GM20000 (cell line): ENCODE data around the gene CRYZ.

Experiments used
- DNase-seq: peaks from one replicate; pipeline ENCODE4 v3.0.0; 2012; ENCODE audit warnings: low spot score
- CTCF ChIP-seq: IDR thresholded peaks from 2 replicates; pipeline ENCODE4 v1.5.1; 2012; ENCODE audit warnings: mild to moderate bottlenecking, control low read depth; ENCODE audit errors: extremely low read depth, missing control alignments

The CRYZ gene

GRCh38 chr1:74737333-74737732 lies 4.5 kb upstream of the CRYZ start:
- TF ChIP-seq CTCF: no peak
- DNase-seq: no peak

GRCh38 chr1:74733604-74734484 lies 994 bp upstream of the CRYZ start:
- peak; percentile 60 for TF ChIP-seq CTCF
- peak; percentile 53 for DNase-seq

DNA sequence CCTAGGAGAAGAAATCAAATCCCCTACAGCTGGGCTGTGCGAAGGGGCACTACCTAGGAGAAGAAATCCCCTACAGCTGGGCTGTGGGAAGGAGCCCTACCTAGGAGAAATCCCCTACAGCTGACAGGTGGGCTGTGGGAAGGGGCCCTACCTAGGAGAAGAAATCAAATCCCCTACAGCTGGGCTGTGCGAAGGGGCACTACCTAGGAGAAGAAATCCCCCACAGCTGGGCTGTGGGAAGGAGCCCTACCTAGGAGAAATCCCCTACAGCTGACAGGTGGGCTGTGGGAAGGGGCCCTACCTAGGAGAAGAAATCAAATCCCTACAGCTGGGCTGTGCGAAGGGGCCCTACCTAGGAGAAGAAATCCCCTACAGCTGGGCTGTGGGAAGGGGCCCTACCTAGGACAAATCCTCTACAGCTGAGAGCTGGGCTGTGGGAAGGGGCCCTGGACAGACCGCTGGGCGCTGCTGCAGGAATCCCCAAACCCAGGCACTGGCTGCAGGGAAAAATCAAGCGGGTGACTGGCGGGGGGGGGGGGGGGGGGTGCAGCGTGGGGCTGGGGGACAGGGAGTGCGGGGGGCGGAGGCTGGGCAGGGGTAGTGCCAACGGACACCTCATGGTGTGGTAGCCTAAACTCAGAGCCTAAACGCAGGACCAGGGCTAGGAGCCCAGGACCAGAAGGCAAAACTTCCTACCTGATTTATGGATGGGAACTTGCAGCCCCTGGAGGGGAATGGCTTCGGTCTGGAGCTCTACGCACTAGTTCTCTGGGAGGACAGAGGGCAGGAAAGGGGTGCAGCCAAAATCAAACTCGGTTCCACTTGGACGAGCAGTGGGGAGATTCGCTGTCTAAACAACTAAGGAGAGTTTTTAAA lies 541 bp downstream of the CRYZ start:
- DNase-seq: peak; percentile 15

GRCh38 chr1:74731399-74732052 lies 1.3 kb downstream of the CRYZ start:
- no peak for TF ChIP-seq CTCF
- peak; percentile 36 for DNase-seq

GRCh38 chr1:74729741-74730478 lies 2.9 kb downstream of the CRYZ start:
- DNase-seq: no peak
- TF ChIP-seq CTCF: no peak

DNA sequence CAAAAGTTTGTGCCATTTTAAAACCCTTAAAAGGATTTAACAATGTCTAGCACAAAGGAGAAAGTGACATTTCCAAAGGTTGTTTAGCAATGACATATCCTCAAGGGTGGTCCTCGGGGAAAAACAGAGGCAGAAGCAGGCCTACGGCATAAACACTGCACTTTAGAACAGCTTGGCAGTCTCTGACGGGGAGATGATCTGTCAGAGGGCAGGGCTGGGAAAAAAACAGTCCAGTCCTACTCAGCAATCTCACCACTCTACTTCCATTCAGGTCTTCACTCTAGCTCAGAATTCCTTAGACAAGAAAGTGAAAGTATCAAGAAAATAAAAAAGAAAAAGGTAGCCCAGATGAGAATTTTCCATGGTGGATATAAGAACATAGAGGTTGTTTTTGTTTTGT lies 4.1 kb downstream of the CRYZ start:
- no peak for TF ChIP-seq CTCF
- no peak for DNase-seq

DNA sequence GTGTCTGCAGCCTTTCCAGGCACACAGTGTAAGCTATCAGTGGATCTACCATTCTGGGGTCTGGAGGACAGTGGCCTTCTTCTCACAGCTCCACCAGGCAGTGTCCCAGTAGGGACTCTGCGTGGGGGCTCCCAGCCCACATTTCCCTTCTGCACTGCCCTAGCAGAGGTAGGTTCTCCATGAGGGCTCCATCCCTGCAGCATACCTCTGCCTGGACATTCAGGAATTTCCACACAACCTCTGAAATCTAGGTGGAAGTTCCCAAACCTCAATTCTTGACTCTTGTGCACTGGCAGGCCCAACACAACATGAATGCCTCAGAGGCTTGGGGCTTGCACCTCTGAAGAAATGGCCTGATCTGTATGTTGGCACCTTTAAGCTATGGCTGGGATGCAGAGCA lies 6.8 kb downstream of the CRYZ start:
- no peak for TF ChIP-seq CTCF
- DNase-seq: no peak
